GM23248 (cell line): ENCODE data around the gene NR2F6. TPM values are rescaled to one million over a fixed set of nuclear protein-coding genes. Genes with fewer than 3 reads are reported as not detected.

Experiments
- DNase-seq: peaks from one replicate; pipeline ENCODE4 v3.0.0-alpha.2; 2015
- H2AFZ ChIP-seq: fragments of 200-600 bp; sonication (generic); 2 replicates; pipeline ENCODE4 v1.6.1; 2016; ENCODE audit warnings: antibody characterized with exemption
- H3F3A ChIP-seq: fragments of 200-600 bp; sonication (generic); 2 replicates; pipeline ENCODE4 v1.6.1; 2016; ENCODE audit warnings: mild to moderate bottlenecking, antibody characterized with exemption, mixed run types; ENCODE audit not compliant: insufficient read depth
- H3K27ac ChIP-seq: fragments of 200-600 bp; sonication (generic); 2 replicates; pipeline ENCODE4 v1.5.1; 2016; ENCODE audit warnings: mild to moderate bottlenecking
- H3K27me3 ChIP-seq: fragments of 200-600 bp; sonication (generic); replicated peaks from 2 replicates; pipeline ENCODE4 v1.6.1; 2016; ENCODE audit warnings: mild to moderate bottlenecking; ENCODE audit not compliant: insufficient read depth
- H3K36me3 ChIP-seq: fragments of 200-600 bp; sonication (generic); 2 replicates; pipeline ENCODE4 v1.6.1; 2016; ENCODE audit warnings: low read depth, mild to moderate bottlenecking
- H3K4me1 ChIP-seq: fragments of 200-600 bp; sonication (generic); 2 replicates; pipeline ENCODE4 v1.6.1; 2016; ENCODE audit warnings: mild to moderate bottlenecking; ENCODE audit not compliant: insufficient read depth
- H3K4me2 ChIP-seq: fragments of 200-600 bp; sonication (generic); one replicate; pipeline ENCODE4 v1.6.1; 2016; ENCODE audit warnings: mild to moderate bottlenecking; ENCODE audit not compliant: unreplicated experiment
- H3K4me3 ChIP-seq: fragments of 200-600 bp; sonication (generic); 2 replicates; pipeline ENCODE4 v1.5.1; 2016; ENCODE audit warnings: mild to moderate bottlenecking
- H3K79me2 ChIP-seq: fragments of 200-600 bp; sonication (generic); 2 replicates; pipeline ENCODE4 v1.6.1; 2016; ENCODE audit warnings: mild to moderate bottlenecking; ENCODE audit not compliant: insufficient read depth
- H3K9ac ChIP-seq: fragments of 200-600 bp; sonication (generic); 2 replicates; pipeline ENCODE4 v1.6.1; 2016; ENCODE audit warnings: mild to moderate bottlenecking
- H3K9me2 ChIP-seq: fragments of 200-600 bp; sonication (generic); 2 replicates; pipeline ENCODE4 v1.6.1; 2016; ENCODE audit warnings: mixed run types, mild to moderate bottlenecking, moderate library complexity; ENCODE audit not compliant: insufficient read depth
- H3K9me3 ChIP-seq: fragments of 200-600 bp; sonication (generic); one replicate; pipeline ENCODE4 v1.6.1; 2017; ENCODE audit warnings: low read depth
- H4K20me1 ChIP-seq: fragments of 200-600 bp; sonication (generic); 2 replicates; pipeline ENCODE4 v1.6.0; 2016; ENCODE audit not compliant: insufficient read depth
- EZH2 ChIP-seq: fragments of 200-600 bp; sonication (generic); IDR thresholded peaks from 2 replicates; pipeline ENCODE4 v1.6.1; 2018; ENCODE audit warnings: antibody characterized with exemption, mild to moderate bottlenecking; ENCODE audit not compliant: insufficient read depth, poor library complexity, severe bottlenecking
- EZH2phosphoT487 ChIP-seq: fragments of 200-600 bp; sonication (generic); IDR thresholded peaks from 2 replicates; pipeline ENCODE4 v1.6.1; 2018; ENCODE audit warnings: antibody characterized with exemption, moderate library complexity, mild to moderate bottlenecking, low read depth; ENCODE audit not compliant: insufficient read depth
- WGBS, 2 experiments: methylation state at CpG; one replicate each; pipeline ENCODE4 v1.1.6; 2015 to 2017; ENCODE audit warnings: low lambda C conversion rate in 2 of 2, low coverage in 1 of 2; ENCODE audit errors: missing lambda C conversion rate in 2 of 2; 5-methylcytosine and 5-hydroxymethylcytosine counted together
- in situ Hi-C: fragments of 300-500 bp; cut with MboI; formaldehyde crosslinking; loops from 2 replicates; pipeline ENCODE4 v1.15.0; 2020
- polyA plus RNA-seq: library from polyadenylated mRNA; unstranded; fragments of >200 nt; fragmentation: Nextera tagmentation; extraction: Ambion mirVana; gene quantifications from 2 replicates; pipeline ENCODE4 v1.2.1, GENCODE V29; 2016
- total RNA-seq: library from RNA; depleted of rRNA; stranded (reverse); fragments of >200 nt; shearing (Covaris generic); gene quantifications from 2 replicates; pipeline ENCODE4 v1.2.3, GENCODE V29; 2014

The NR2F6 gene
- total and polyA plus RNA-seq, 2 experiments from 2014 or later = 11.7 to 82.5 TPM

- Histone ChIP-seq H3K9me3 (no peaks in the 10 kb centered on the region), H3K27ac (no peak overlapping the region), H3K27me3 (no peaks in the 10 kb centered on the region), H3K79me2 (no peaks in the 10 kb centered on the region), H3K9me2 (no peaks in the 10 kb centered on the region), H3F3A (no peaks in the 10 kb centered on the region), H2AFZ (no peak overlapping the region), H3K4me1 (no peaks in the 10 kb centered on the region), H3K9ac (no peak overlapping the region), H3K4me3 (no peak overlapping the region), H3K36me3 (no peaks in the 10 kb centered on the region), H4K20me1 (no peaks in the 10 kb centered on the region), H3K4me2 (no peak overlapping the region)
- 15 to 29% methylated on average over 12 to 22 of the region's 22 CpGs for WGBS, 2 experiments
- TF ChIP-seq EZH2phosphoT487 = no peak
- no peak for TF ChIP-seq EZH2
- DNase-seq = peak; percentile 85
- in situ Hi-C loops = no loop called here
These were observed 43.8 kb upstream of the NR2F6 start for GRCh38 chr19:17289489-17289888.

GRCh38 chr19:17286752-17287151, 41.0 kb upstream of the NR2F6 start:
- no peaks in the 10 kb centered on the region for H4K20me1 ChIP-seq
- no peak overlapping the region for H3K4me3 ChIP-seq
- H2AFZ ChIP-seq = no peak overlapping the region
- H3K79me2 ChIP-seq = no peaks in the 10 kb centered on the region
- no peaks in the 10 kb centered on the region for H3K9me3 ChIP-seq
- H3K9ac ChIP-seq = no peak overlapping the region
- no peaks in the 10 kb centered on the region for H3K36me3 ChIP-seq
- H3F3A ChIP-seq = no peaks in the 10 kb centered on the region
- H3K9me2 ChIP-seq = no peaks in the 10 kb centered on the region
- no peak for DNase-seq
- H3K27ac ChIP-seq = no peak overlapping the region
- H3K4me1 ChIP-seq = no peaks in the 10 kb centered on the region
- in situ Hi-C loops = no loop called here
- no peak overlapping the region for H3K4me2 ChIP-seq
- no peaks in the 10 kb centered on the region for H3K27me3 ChIP-seq
- TF ChIP-seq EZH2phosphoT487 = no peak
- TF ChIP-seq EZH2 = no peak
- 88% methylated on average over 9 of the region's 9 CpGs for WGBS, 2 experiments

- Histone ChIP-seq H3K9me3 (no peaks in the 10 kb centered on the region), H3K27me3 (no peaks in the 10 kb centered on the region), H4K20me1 (no peaks in the 10 kb centered on the region), H2AFZ (no peak overlapping the region), H3K4me2 (no peak overlapping the region), H3K36me3 (no peaks in the 10 kb centered on the region), H3F3A (0 out of 2 replicates have a peak, but pooled peaks cover 1% of the 10 kb centered on the region), H3K9ac (no peak overlapping the region), H3K27ac (no peak overlapping the region), H3K4me1 (no peaks in the 10 kb centered on the region), H3K79me2 (no peaks in the 10 kb centered on the region), H3K9me2 (no peaks in the 10 kb centered on the region), H3K4me3 (no peak overlapping the region)
- 88 to 89% methylated on average over 10 to 11 of the region's 11 CpGs for WGBS, 2 experiments
- in situ Hi-C loops = no loop called here
- no peak for DNase-seq
- no peak for TF ChIP-seq EZH2phosphoT487
- TF ChIP-seq EZH2 = no peak
These were observed 40.5 kb upstream of the NR2F6 start for GRCh38 chr19:17286263-17286662.

- Histone ChIP-seq H3K79me2 (no peaks in the 10 kb centered on the region), H3K4me2 (no peak overlapping the region), H3K9me3 (no peaks in the 10 kb centered on the region), H3K36me3 (no peaks in the 10 kb centered on the region), H3K4me3 (no peak overlapping the region), H4K20me1 (no peaks in the 10 kb centered on the region), H3K4me1 (no peaks in the 10 kb centered on the region), H3K27ac (no peak overlapping the region), H2AFZ (no peak overlapping the region), H3K9ac (no peak overlapping the region), H3K9me2 (no peaks in the 10 kb centered on the region), H3K27me3 (no peaks in the 10 kb centered on the region), H3F3A (0 out of 2 replicates have a peak, but pooled peaks cover 5% of the 10 kb centered on the region)
- TF ChIP-seq EZH2phosphoT487 (no peak), EZH2 (no peak)
- DNase-seq = no peak
- in situ Hi-C loops = no loop called here
- 83 to 87% methylated on average over 18 of the region's 18 CpGs for WGBS, 2 experiments
These were observed 39.9 kb upstream of the NR2F6 start for GRCh38 chr19:17285415-17286135.
